Inflammatory macrophage (primary cell): Measurements from ENCODE around the gene PDS5B.
A peak's percentile ranks its signal among the peaks of the same experiment; 100 is the strongest.
"Not testable (repeated sequence)": the region's sequence is repeated elsewhere in the genome, so short reads cannot be mapped to it uniquely, and the experiment has no call there.

Source experiments
- DNase-seq, 2 donors: peaks; one replicate each; pipeline ENCODE4 v3.0.0-alpha.2; 2020 to 2022

The PDS5B gene

DNA sequence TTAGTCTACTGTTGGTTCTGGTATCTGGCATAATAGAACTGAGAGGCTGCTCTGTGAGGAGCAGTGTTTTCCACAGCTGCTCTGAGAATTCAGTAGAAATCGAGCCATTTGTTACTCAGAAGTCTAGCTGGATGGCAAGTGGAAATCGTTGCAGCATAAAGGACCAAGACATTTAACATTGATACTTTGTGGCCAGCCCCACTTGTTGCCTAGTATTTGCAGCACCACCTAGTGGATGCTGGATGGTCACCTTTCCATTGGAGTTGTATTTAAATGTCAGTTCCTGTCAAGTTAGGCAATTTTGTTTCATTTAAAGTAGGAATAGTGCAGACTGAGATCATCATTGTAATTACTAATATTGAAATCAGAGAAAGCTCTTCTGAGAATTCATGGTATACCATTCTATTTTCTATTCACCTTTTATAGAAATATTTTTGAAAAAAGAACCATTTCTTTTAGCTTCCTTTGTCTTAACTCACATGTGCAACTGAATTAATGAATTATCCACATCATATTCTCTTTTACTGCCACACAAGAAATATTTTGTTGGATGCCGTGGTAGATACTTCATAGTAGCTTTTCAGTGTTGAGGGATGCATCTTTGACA is 64.6 kb downstream of the PDS5B start:
- DNase-seq, result peak; percentile 66 to 68

- no peak for DNase-seq
Measured at GRCh38 chr13:32657309-32657708, 71.1 kb downstream of the PDS5B start.

DNA sequence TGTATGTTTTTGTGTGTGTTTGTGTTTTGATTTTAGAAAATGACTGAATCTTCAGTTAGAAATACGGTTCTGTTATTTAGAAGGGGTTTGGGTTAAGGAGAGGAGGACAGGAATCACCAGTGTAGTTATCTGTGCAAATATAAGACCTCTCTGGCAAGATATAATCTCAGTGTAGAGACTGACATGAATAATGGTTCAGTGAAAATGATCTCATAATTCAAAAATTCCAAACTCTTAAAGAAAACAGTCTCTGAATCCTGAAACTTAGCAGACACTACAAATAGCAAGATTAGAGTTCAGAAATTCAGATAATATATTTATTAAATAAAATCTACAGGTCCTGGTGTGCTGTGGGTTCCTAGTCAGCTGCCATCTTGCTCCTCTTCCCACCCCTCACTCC is 73.5 kb downstream of the PDS5B start:
- DNase-seq, result no peak

DNA sequence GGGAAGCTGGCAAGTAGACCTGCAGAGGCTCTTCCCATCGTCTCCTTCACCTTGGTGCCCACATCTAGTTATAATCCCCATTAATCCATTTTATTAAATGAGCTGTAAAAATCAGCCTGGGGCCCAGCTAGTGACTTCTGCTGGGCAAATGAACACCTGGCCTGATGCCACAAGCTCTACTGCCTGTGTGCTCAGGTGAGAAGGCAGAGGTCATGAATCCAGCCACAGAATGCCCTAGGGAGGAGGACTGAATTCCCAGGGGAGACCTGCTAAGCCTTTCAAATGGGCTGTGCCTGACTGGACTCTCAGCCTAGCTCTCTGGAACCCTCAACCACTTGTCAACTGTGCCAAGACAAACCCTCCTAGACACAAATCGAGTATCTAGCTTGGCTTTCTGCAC is 74.0 kb downstream of the PDS5B start:
- DNase-seq, result no peak

GRCh38 chr13:32661685-32662084 is 75.4 kb downstream of the PDS5B start:
- DNase-seq, result no peak

GRCh38 chr13:32663660-32664059 is 77.4 kb downstream of the PDS5B start:
- no peak for DNase-seq

DNA sequence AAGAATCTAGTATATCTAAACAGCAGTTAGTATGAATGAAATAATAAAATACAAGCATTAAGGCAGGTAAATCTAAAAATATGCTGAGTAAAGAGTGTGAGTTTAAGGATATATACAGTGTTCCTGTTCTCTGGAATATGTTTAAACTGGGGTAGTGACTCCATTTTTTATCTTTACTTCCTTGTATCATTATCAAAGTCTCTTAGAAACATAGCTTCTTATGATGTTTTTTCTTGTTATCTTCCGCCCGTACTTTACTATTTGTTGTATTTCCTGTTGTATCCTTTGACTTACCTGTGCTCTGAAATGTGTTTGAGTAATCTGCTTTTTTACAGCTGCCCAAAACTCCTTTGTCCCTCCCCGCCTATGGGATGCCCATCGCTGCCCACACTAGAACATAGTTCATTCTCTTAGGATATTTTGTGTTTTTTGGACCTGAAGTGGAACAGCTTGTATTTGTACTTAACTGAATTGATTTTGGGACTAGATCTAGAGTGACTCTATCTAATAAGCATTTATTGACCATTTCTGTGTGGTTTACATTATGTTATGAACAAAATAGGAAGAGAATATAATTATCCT is 80.8 kb downstream of the PDS5B start:
- no peak for DNase-seq

DNA sequence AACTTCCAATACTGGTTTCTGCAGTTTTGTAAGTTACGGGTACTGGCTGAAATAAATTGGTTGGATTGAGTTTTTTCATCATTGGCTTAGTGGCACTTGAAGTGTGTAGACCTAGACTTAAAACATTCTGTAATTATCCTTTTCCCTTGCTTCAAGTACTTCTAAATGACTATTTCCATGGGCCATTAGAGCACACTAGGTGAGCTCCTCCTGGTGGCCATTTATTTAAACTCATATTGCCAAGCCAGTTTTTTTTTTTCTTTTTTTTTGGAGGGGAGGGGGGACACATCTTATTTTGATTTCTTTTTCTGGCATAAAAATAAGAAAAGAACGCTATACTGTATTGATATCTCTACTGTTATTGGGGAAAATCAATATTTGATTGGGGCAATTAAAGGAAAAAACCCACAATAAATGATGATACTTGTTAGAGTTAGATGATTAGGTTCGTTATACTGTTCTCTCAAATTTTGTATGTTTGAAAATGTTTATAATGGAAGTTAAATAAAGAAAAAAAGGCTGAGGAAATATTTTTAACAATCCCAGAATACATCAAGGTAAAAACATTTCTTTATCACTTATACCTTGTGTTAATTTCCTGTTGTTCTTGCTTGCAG is 82.9 kb downstream of the PDS5B start:
- peak; percentile 52 to 60 for DNase-seq

DNA sequence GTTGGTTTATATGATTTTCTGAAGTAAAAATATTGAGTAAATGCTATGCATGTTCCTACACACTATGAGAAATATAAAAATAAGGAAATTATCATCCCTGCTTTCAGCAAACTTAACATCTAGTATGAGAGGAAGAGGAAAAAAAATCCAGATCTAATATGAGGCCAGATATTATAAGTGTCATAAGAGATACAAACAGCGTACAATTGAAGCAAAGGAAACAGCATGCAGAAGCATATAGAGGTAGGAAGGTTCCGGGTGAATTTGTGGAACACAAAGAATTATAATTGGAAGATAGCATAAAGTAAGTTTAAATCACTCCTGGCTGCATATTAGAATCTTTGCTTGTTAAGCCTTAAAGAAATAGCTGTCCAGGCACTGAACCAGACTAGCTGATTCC is 88.3 kb downstream of the PDS5B start:
- DNase-seq, result no peak

GRCh38 chr13:32676242-32676641 is 90.0 kb downstream of the PDS5B start:
- no peak for DNase-seq

DNA sequence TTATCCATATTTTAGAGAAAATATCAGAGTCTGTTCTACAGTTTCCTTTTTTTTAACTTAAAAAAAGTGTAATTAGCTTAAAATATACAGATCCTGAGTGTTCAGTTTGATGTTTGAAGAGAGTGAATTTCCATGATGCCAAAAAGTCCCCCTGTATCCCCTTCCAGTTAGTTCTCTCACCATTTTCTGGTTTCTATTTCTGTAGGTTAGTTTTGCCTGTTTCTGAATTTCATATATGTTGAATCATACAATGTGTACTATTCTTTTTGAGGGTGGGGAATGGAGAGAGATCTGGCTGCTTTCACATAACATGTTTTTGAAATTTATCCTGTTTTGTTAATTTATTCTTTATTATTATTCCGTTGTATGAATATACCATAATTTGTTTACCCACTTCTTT is 95.9 kb downstream of the PDS5B start:
- no peak for DNase-seq

DNA sequence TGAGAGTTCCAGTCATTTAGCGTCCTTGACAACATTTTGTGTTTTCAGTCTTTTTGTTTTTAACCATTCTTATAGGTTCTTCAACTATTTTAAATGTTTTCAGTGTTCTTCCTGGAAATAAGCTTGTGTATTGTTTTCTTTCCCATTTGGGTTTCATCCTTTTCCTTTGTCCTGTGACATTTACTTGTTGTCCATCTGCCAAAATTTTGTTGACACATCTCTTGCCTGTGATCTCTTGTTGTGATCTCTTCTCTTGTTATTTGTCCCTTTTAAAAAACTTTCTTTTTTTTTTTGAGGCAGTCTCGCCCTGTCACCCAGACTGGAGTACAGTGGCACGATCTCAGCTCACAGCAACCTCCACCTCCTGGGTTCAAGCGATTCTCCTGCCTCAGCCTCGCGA is 96.5 kb downstream of the PDS5B start:
- no peak for DNase-seq

DNA sequence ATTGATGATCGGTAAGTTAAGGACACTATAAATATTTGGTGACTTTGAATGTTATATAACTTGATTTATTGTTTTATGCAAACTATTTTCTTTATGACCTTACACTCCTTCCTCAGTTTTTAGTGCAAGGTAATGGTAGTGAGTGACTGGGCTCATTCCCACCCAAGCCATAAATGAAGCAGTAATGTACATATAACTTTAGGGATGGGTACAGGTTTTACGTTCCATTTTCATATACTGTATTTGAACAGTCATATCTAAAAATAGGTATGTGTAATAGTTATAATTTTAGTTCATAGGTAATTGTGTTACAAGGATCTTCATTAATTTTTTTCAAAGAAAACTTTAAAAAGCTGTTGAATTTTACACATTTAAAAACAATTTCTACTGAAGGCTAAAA is 101.0 kb downstream of the PDS5B start:
- DNase-seq, result no peak

- no peak for DNase-seq
Measured at GRCh38 chr13:32695602-32696250, 109.5 kb downstream of the PDS5B start.

DNA sequence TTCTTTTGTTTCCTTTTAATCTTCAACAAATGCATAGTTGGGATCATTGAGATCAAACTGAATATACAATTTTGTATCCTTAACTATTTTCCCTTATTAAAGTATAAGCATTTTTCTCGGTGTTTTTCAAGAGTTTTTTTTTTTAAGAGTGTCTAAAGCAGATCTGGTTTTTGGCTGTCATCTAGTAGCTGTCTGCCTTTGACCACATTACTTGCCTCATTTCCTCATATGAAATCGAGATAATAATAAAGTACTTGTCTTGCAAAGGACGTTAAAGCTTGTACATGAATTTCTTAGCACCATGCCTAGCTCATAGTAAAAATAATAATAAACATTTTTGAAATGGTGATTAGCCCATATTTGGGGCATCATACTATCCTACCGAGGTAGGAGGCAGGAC is 121.2 kb downstream of the PDS5B start:
- DNase-seq, result peak in 1 of 2 donors; percentile 4

DNA sequence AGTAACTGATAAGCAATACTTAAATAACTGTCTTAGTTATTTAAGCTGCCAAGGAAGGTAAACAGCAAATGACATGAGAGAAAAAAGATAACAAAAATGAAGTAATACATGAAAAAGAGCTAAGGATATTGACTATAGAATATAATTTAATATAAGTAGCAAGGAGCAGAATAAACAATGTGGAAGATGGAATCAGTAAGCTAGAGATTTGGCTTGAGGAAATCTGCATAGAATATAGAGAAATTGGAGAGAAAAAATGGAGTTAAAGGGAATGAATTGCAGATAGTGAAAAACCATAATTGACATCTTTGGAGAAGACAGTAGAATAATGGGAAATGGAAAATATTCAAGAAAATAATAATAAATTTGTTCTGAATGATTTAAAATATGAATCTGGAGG is 127.1 kb downstream of the PDS5B start:
- DNase-seq, result no peak

GRCh38 chr13:32716201-32716600 is 129.9 kb downstream of the PDS5B start:
- not testable (repeated sequence) for DNase-seq

DNA sequence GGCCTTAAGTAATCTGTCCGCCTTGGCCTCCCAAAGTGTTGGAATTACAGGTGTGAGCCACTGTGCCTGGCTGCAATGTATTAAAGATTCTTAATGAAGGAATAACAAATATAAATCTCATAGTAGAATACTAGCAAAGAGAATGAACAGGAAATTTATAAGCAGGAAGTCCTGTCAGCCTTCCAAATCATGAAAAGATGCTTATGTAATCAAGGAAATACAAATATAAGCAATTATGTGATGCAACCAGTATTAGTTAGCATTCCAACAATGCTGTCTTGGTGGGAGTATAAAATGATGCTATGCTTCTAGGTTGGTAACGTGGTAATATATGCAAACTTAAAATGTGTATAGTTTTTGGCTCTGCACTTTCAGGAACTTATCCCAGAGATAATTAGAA is 133.8 kb downstream of the PDS5B start:
- DNase-seq, result peak in 1 of 2 donors; percentile 22

DNA sequence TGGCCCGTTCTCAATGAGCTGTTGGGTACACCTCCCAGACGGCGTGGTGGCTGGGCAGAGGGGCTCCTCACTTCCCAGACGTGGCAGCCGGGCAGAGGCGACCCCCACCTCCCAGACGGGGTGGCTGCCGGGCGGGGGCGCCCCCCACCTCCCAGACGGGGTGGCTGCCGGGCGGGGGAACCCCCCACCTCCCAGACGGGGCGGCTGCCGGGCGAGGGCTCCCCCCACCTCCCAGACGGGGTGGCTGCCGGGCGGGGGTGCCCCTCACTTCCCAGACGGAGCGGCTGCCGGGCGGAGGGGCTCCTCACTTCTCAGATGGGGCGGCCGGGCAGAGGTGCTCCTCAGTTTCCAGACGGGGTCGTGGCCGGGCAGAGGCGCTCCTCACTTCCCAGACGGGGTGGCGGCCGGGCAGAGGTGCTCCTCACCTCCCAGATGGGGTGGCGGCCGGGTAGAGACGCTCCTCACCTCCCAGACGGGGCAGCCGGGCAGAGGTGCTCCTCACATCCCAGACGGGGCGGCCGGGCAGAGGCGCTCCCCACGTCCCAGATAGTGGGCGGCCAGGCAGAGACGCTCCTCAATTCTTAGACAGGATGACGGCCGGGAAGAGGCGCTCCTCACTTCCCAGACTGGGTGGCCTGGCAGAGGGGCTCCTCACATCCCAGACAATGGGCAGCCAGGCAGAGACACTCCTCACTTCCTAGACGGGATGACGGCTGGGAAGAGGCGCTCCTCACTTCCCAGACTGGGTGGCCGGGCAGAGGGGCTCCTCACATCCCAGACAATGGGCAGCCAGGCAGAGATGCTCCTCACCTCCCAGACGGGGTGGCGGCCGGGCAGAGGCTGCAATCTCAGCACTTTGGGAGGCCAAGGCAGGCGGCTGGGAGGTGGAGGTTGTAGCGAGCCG is 135.1 kb downstream of the PDS5B start:
- not testable (repeated sequence) for DNase-seq

GRCh38 chr13:32722340-32722739 is 136.1 kb downstream of the PDS5B start:
- no peak for DNase-seq

GRCh38 chr13:32723987-32724386 is 137.7 kb downstream of the PDS5B start:
- DNase-seq, result no peak

DNA sequence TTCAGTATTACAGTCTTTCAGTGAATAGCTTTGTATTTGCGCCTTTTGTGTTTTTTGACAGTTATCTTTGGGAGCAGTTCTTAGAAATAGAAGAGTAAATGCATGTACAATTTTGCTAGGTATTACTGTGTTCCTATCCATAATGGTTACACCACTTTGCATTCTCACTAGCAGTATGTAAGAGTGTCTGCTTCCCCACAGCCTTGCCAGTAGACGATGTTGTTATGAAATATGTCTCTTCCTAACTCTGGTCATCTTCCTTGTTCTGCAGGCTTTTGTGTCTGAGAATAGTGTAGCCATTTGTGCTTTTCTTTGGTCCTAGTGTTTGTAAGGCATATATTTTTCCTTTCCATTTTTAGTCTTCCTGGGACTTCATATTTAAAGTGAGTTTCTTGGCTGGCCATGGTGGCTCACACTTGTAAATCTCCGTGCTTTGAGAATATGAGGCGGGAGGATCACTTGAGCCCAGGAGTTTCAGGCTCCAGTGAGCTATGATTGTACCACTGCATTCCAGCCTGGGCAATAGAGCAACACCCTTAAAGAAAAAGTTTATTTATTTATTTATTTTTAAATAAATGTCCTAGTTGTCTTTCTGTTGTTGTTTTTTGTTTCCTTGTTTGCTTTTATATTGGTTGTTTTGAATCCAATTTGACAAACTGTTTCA is 140.3 kb downstream of the PDS5B start:
- DNase-seq, result peak; percentile 46 to 57
